OCI-LY3 (cell line): Measurements from ENCODE around the gene CLDN9.

ENCODE experiments used
- CTCF ChIP-seq: fragments of 200-600, 300-600 bp; sonication (generic); IDR thresholded peaks from 2 replicates; pipeline ENCODE4 v1.5.1; 2014; ENCODE audit warnings: antibody characterized with exemption, low read length, low read depth
- EZH2phosphoT487 ChIP-seq: fragments of 200-600 bp; shearing (Covaris generic); IDR thresholded peaks from 2 replicates; pipeline ENCODE4 v1.6.1; 2018; ENCODE audit warnings: antibody characterized with exemption, mixed run types, low read depth

GRCh38 chr16:2991566-2992261 lies 21.0 kb upstream of the CLDN9 start:
- TF ChIP-seq EZH2phosphoT487 (no peak), CTCF (no peak)
